HG02840 (cell line): ENCODE data around the gene COL18A1.

Source experiments
- ATAC-seq: cut with Tn5 transposase; IDR thresholded peaks from one replicate; pipeline ENCODE4 v1.9.1; 2021; ENCODE audit warnings: mild to moderate bottlenecking, moderate library complexity, moderate number of reproducible peaks; ENCODE audit not compliant: unreplicated experiment, low FRiP score

The COL18A1 gene

DNA sequence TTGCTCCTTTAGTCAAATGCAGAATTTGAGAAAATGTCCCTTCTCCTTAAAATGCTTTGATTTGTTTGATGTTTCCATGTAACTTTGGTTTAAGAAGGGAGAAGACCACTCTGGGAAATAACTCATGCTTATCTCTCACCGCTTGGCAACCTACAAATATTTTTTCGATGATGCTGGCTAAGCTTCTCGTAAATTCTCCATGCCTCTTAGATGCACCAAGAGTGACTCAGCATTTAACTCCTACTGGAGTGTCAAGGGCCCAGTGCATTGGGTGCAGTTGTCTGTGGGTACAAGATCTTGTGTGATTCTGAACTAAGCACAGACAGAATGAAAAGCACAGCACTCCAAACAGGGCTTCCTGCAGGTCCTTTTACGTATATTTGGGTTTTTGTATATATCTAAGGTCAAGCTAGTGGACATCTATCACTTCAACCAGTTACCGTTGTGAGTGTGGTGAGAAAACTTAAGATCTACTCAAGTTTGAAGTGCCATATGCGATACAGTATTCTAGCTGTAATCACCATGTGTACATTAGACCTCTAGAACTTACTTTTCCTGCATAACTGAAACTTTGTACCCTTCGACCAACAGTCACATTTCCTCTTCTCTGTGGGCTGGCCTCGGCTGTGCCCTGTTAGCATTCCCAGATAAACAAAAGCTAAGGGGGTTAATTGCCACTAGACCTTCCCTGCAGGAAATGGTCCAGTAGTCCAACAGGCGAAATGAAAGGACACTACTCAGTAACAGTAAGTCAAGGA is 55.8 kb downstream of the COL18A1 start:
- no peak for ATAC-seq

GRCh38 chr21:45461369-45461750 is 56.4 kb downstream of the COL18A1 start:
- no peak for ATAC-seq

DNA sequence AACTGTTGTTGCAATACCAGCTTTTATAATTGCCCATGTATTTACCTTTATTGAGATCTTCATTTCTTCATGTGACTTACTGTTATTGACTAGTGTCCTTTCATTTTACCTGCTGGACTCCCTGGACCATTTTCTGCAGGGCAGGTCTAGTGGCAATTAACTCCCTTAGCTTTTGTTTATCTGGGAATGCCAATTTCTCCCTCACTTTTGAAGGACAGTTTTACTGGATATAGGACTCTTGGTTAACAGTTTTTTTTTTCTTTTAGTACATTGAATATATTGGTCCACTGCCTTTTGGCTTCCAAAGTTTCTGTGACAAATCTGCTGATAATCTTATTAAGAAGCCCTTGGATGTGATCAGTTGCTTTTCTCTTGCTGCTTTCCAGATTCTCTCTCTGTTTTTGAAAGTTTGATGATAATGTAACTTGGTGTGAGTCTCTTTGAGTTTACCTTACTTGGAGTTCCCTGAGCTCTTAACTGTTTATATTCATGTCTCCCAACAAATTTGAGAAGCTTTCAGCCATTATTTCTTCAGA is 56.9 kb downstream of the COL18A1 start:
- no peak for ATAC-seq

GRCh38 chr21:45463871-45464270 is 58.9 kb downstream of the COL18A1 start:
- ATAC-seq = no peak

DNA sequence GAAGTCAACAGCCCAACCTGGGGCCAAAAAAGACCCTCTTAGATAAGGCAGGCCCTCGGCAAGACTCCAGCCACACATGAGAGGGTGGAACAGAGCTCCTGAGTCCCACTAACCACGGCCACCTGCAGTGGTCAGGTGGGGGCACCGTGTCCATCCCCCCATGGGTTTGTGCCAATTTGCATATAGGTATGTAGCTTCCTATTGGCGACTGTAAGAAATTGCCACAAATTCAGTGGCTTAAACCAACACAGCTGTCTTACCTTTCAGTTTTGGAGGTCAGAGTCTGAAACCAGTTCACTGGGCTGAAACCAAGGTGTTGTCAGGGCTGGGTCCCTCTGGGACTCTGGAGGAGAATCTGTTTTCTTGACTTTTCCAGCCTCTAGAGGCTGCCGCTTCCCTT is 59.3 kb downstream of the COL18A1 start:
- ATAC-seq = no peak

- ATAC-seq = no peak
Measured at GRCh38 chr21:45465105-45465504, 60.1 kb downstream of the COL18A1 start.

DNA sequence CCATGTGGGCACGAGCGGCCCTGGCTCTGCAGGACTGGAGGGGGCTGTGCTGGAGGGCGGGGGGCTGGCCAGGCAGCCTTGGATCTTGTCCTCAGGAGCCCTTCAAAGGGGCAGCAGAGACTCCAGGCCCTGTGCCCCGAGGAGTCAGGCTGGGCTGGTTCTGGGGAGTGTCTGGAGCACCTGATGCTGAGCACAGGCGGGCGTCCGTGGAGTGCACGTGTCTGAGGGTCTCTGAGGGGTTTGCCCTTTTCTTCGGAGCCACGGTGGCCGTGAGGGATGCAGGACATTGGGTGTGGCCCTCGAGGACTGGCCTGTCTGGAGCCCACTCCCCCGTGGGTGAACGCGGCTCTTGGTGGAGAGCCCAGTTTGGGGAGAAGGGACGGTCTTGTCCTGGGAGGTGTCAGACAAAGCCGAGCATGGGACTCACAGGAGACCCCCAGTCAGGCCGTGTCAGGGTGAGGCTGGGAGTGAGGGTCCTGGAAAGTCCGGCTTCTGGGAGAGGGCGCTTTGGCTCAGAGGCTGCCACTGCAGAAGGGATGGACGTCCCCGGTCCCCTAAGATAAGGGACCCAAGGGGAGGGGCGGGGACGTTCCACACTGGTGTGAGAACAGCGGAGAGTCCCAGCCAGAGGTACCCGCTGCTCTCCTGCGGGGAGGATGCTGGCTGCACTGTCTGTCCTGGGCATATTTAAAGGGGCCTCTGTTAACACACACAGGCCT is 60.8 kb downstream of the COL18A1 start:
- ATAC-seq = no peak

DNA sequence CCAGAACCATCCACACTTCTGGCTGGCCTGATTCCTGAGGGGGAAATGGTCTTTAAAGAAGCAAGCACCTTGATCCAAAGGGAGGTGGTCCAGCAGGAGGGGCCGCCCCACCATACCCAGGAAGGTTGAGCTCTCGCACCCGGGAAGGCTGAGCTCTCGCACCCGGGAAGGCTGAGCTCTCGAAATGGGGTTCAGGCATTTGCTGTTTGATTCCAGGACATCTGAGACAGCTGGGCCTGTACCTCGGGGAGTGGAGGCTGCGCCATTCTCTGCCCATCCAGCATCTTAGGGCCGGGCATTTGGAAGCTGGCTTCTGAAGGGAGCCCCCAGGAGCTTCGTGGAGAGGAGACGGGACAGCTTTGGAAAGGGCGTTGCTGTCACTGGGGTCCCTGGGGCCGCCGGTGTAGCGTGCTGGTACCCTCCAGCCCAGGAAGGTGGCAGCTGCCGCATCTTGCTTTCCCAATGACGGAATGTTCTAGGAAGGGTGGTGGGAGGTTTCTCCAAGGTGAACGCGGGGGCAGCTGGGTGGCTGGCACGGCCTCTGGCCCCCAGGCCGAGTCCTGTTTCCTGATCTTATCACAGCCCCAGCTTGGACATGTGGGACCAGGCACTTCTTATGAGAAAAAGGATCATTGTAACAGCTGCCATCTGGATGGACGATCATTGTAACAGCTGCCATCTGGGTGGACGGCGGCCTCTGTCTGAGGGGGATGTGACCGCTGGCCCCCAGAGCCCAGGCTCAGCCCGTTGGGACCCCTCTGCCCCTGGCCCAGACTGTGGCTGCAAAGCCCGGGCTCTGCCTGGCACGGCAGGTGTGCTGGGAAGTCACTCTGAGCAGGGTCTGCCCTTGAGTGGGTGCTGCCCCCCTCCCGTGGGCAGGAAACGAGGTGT is 61.6 kb downstream of the COL18A1 start:
- ATAC-seq = no peak

DNA sequence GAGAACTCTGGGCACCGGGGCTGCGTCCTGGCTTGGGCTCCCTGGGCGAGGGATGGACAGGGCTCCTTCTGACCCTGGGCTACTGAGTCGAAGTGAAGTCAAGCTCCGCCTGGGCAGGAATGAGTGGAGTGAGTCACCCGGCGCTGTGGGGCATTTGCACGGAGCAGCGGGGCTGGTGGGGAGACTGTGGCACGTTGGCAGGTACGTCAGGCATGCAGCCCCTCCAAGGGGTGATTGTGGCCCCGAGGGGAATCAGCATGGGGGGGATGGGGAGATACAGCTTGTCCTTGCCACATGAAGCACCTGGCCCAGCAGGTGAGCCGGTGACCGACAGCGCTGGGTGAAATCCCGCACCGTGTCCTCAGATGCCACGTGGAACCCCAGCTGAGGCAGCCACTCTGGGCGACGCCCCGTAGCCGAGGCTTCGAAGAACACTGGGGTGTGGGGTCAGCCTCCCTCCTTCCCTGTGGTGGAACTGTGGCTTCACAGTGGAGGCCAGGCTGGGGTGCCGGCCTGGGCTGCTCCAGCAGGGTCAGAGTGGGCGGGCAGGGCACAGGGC is 62.3 kb downstream of the COL18A1 start:
- ATAC-seq = no peak

GRCh38 chr21:45468051-45468970 is 63.3 kb downstream of the COL18A1 start:
- ATAC-seq = no peak

- no peak for ATAC-seq
Measured at GRCh38 chr21:45468971-45469272, 64.0 kb downstream of the COL18A1 start.

DNA sequence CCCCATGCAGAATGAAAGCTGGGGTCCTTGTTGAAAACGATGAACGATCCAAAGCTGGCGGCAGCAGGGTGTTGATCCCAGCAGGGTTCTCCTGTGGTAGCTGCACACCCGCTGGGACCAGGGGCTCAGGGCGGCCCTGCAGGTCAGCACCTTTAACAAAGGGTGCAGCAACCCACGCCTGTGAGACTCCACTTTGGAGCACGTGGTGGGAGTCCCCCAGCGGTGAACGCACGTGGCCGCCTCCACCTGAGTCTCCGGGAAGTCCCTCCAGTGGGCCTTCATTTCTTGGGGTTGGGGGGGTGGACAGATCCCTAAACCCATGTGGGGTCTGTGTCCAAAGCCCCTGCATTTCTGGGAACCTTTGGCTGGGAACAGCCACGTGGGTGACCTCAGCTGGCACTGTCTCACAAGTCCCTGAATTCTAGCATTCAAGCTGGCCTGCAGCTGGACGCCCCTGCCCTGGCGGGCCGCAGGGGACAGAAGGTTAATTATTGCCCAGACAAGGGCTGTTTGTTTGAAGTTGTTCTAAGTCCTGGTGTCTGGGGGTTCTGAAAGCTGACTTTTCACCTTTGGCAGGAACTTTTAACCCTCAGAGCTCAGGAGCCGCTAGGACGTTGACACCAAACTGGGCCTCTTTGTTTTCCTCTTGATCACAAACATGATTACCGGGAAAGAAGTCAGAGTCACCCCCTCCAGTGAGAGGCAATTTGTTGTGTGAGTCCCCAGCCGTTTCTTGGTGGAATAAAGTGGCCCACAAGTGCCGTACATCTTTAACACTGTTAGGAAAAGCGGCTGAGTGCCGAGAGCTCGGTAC is 64.5 kb downstream of the COL18A1 start:
- no peak for ATAC-seq

DNA sequence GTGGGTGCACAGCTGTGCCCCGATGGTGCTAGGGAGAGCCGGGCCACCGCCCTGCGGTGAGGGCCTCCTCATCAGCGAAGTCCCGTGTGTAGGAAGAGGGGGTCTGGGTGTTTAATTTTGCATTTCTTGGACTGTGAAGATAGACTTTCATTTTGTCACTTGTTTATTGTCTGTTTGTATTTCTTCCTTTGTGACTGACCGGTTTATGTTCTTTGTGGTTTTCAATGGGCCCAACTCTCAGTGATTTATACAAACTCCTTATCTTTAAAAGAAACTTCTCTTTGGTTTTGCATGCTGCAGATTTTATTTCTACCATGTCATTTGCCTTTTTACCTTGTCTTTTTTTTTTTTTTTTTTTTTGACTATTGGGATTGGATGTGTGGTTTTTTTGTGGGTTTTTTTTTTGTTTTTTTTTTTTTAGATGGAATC is 65.1 kb downstream of the COL18A1 start:
- ATAC-seq = no peak

DNA sequence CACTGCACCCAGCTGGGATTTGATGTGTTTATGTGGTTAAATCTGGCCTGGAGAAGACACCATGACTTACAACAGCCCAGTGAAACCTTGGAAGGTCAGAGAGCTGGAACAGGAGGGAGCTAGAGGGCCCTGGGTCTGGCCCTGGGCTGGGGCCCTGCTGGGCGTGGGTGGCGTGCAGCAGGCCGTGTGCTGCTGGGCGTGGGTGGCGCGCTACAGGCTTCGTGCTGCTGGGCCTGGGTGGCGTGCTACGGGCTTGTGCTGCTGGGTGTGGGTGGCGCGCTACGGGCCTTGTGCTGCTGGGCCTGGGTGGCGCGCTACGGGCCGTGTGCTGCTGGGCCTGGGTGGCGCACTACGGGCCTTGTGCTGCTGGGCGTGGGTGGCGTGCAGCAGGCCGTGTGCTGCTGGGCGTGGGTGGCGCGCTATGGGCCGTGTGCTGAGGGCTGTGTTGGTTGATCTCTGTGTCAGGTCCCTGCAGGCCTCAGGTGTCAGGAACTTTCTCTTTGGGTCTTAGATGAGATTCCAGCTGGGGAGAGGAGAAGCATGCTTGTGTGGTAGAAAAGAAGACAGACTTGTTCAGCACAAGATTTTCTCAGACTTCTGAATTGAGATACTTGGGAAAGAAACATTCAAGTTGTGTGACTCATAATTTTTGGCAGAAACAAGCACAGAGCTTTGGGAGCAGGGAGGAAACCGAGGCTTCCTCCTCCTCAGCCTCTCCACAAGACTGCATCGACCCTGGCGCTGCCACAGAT is 66.0 kb downstream of the COL18A1 start:
- ATAC-seq = no peak

DNA sequence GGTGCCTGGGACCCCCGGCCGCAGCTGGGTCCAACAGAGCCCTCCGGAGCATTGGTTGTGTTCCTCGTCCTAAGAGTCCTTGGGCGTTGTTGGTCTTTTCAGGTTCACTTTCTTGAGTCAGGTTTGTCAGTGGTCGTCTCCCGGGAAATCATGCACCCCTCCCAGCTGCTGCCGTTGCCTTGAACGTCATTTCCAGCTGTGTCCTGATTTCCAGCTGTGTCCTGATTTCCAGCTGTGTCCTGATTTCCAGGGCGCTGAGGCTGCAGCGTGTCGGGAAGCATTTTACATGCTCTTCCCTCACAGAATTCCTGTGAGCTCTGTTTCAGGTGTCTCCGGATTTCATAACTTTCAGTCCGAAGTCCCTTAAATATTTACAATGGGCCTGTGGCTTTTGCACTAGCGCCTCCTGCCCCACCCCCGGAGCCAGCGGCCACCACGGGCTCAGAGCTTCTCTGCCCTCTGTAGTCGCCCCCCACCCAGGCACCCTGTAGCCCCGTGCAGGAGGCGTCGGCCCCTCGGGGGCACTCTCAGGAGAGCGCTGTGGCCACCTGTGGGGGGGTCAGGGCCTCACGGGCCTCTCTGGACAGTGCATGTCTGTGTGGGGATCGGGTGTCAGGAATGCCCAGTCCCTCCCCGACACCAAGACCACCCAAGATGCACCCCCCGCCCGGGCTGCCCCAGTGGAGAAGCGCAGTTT is 66.7 kb downstream of the COL18A1 start:
- no peak for ATAC-seq

DNA sequence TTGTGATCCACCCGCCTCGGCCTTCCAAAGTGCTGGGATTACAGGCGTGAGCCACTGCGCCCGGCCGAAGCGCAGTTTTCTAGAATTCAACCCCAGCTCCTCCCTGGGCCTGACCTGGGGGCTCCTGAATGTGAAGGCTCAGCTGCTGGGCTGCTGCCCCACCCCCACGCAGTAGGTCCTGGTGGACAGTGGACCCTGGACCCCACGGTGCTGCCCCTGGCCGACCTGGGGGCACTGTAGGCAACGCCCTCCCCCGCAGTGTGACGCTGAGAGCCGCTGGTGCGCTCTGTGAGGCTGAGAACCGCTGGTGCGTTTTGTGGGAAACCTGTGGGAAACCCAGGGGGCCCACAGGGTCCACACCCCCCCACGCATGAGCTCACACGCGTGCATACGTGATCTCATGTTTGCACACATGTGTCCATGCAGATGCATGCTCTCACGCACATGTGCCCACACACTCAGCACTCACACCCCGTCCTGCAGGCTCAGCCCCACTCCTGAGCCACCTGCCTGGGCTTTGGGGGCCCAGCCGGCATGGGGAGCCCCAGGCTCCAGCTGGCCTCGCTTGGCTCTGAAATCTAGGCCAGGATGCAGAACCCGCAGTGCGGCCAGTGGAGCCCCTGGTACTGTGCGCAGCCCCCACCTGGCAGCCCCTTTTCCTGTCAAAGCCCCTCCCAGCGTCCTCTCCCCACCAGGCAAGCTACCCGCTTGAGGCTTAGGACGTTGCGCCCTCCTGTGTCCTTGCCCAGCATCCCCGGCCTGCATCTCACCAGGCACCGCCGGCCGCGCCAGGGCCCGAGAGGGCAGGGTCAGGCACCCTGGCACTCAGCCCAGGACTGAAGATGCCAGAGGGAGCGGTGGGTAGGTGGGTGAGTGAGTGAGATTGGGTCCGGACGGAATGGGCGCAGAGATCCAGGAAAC is 67.7 kb downstream of the COL18A1 start:
- no peak for ATAC-seq
